ENCODE results near the gene S100A7A. TPM values are rescaled to one million over a fixed set of nuclear protein-coding genes. Genes with fewer than 3 reads are reported as not detected.

The S100A7A gene
- total and polyA plus RNA-seq, 2 of the 8 experiments (the other 6 are each of a cell fraction or from before 2014, with no cell fraction given): not detected

DNA sequence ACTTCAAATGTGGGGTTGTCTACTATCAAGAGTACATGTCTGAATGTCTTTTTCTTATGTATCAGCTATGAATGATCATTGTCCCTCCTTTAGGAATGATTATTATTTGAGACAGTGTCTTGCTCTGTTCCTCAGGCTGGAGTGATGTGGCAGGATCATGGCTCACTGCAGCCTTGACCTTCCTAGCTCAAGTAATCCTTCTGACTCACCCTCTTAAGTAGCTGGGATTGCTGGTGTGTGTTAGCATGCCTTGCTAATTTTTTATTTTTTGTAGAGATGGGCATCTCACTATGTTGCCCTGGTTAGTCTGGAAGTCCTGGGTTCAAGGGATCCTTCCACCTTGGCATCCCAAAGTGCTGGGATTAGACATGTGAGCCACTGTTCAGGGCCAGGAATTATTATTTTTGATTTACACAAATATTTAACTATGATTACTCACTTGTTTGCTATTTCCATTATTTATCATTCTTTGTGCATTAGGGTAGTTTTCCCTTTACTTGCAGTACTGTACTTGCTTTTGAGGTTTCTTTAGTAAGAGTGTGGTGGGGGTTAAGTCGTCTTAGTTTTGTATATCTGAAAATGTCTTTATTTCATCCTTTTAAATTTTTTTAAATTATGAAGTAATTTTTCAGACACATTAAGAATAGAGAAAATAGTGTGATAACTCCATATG lies 31.3 kb downstream of the S100A7A start:
- 0 out of 4 replicates have a peak, but pooled peaks cover 0 to 2% of the 10 kb centered on the region in 2 experiments for H3K9me3 ChIP-seq (ENCODE audit: insufficient read depth in 2 of 2, low read depth in 1 of 2, low read length in 1 of 2)
- no peak overlapping the region for H3K18ac ChIP-seq (ENCODE audit: extremely low read depth, low read length)
- no peak overlapping the region for H2AK5ac ChIP-seq (ENCODE audit: low read depth, low read length)
- no peak overlapping the region for H2BK12ac ChIP-seq (ENCODE audit: low read depth, low read length)
- no peak overlapping the region for H3K23ac ChIP-seq (ENCODE audit: insufficient read length)
- WGBS, 2 experiments (ENCODE audit: extremely low coverage in 1 of 2, insufficient coverage in 1 of 2, insufficient read length in 1 of 2, insufficient replicate concordance in 2 of 2, low coverage in 1 of 2, low lambda C conversion rate in 2 of 2, missing lambda C conversion rate in 1 of 2): 96% methylated on average over 1 of the region's 1 CpG; no CpG with 5 or more reads in 1 of the 2 experiments
- ChIA-PET POLR2A (ENCODE audit: partially characterized antibody) (no interaction called here), CTCF (ENCODE audit: partially characterized antibody) (interaction anchor here (1.0 to 1.1 kb wide), 3 partner anchors 18 to 92 kb away, joined by 3 to 5 read pairs (median 3); no protein-coding TSS in a partner anchor)
- H2BK20ac ChIP-seq (ENCODE audit: low read length): no peak overlapping the region
- TF ChIP-seq CBX8 (IDR thresholded peaks at IDR 0.05; ENCODE audit: borderline replicate concordance, low read depth, low read length) (no peak), SP2 (IDR thresholded peaks at IDR 0.05; ENCODE audit: low read length) (no peak)
- DNase-seq (ENCODE audit: low read depth in 1 of 2, low spot score in 2 of 2) (no peak), FAIRE-seq (no peak)
- H3K23me2 ChIP-seq (ENCODE audit: low read depth, low read length): no peaks in the 10 kb centered on the region
- H2BK5ac ChIP-seq (ENCODE audit: low read depth, low read length): no peak overlapping the region
- no peak overlapping the region for H3K4ac ChIP-seq (replicated peaks; ENCODE audit: insufficient read length, low read depth, low read length)
- no peak overlapping the region for H3K56ac ChIP-seq (replicated peaks; ENCODE audit: insufficient read length, low read depth, low read length)
- H3K79me1 ChIP-seq (ENCODE audit: low read depth, low read length): no peaks in the 10 kb centered on the region
- H3K4me2 ChIP-seq (ENCODE audit: insufficient read depth in 1 of 2, low read depth in 2 of 2, low read length in 2 of 2): no peak overlapping the region
- no peak overlapping the region for H4K91ac ChIP-seq (replicated peaks; ENCODE audit: insufficient read length, low read length)
- H4K5ac ChIP-seq (ENCODE audit: insufficient read length, low read depth, low read length): no peak overlapping the region
- no peaks in the 10 kb centered on the region for H3K36me3 ChIP-seq (ENCODE audit: control insufficient read depth in 2 of 4, insufficient read depth in 4 of 4, low read length in 3 of 4)
- no peak overlapping the region for H2BK120ac ChIP-seq (replicated peaks; ENCODE audit: low read depth, low read length)
- H3K79me2 ChIP-seq (ENCODE audit: control insufficient read depth in 1 of 2, insufficient read depth in 2 of 2, low read length in 2 of 2): no peaks in the 10 kb centered on the region
- no peak overlapping the region for H4K8ac ChIP-seq (ENCODE audit: extremely low read depth, insufficient read depth, low read length)
- no peak overlapping the region for H3K4me3 ChIP-seq (ENCODE audit: extremely low read depth in 1 of 4, insufficient read depth in 2 of 4, low read depth in 3 of 4, low read length in 4 of 4)
- H2AFZ ChIP-seq (ENCODE audit: low read length): no peak overlapping the region
- H3K14ac ChIP-seq (ENCODE audit: insufficient read length): no peak overlapping the region
- H2BK15ac ChIP-seq (ENCODE audit: low read length): no peak overlapping the region
- no peak overlapping the region for H3K27ac ChIP-seq (ENCODE audit: low read depth, low read length)
- no peaks in the 10 kb centered on the region for H3K4me1 ChIP-seq (replicated peaks in 1 of 4; ENCODE audit: control insufficient read depth in 3 of 4, insufficient read depth in 4 of 4, low read length in 3 of 4)
- H3K27me3 ChIP-seq (replicated peaks in 1 of 4; ENCODE audit: control insufficient read depth in 3 of 4, extremely low read depth in 1 of 4, insufficient read depth in 3 of 4, low read length in 3 of 4): no peaks in the 10 kb centered on the region; a peak in 1 of 7 replicates
- H3K9ac ChIP-seq (replicated peaks in 1 of 4; ENCODE audit: extremely low read depth in 1 of 4, low read depth in 3 of 4, low read length in 3 of 4): no peak overlapping the region
- H4K20me1 ChIP-seq (replicated peaks in 1 of 2; ENCODE audit: control insufficient read depth in 1 of 2, insufficient read depth in 2 of 2, low read length in 2 of 2): no peaks in the 10 kb centered on the region
